WTC11 (cell line): Measurements from ENCODE around the gene LRP10. TPM values are rescaled to one million over a fixed set of nuclear protein-coding genes. Genes with fewer than 3 reads are reported as not detected.

Experiments
- ATAC-seq: fragments of 200-7000 bp; cut with Tn5 transposase; 2 replicates; pipeline ENCODE4 v1.10.0; 2021; ENCODE audit warnings: mild to moderate bottlenecking, moderate library complexity
- CTCF ChIA-PET: fragments of 300-600 bp; sonication (Branson Sonifier 250); formaldehyde crosslinking; loops from one replicate; lab custom pipeline; 2021; ENCODE audit warnings: antibody characterized with exemption; lab: Charles Lee
- POLR2A ChIA-PET: fragments of 350-600 bp; sonication (Branson Sonifier 250); formaldehyde crosslinking; loops from one replicate; lab custom pipeline; 2021; ENCODE audit warnings: antibody characterized with exemption; lab: Charles Lee
- DNase-seq: peaks from one replicate; pipeline ENCODE4 v3.0.0; 2021; ENCODE audit warnings: low spot score
- H3K27ac Mint-ChIP-seq: 2 replicates; pipeline ENCODE4 v1.8.0; 2021; ENCODE audit warnings: mixed read lengths
- H3K27me3 Mint-ChIP-seq: 2 replicates; pipeline ENCODE4 v1.8.0; 2021; ENCODE audit warnings: low read depth, mild to moderate bottlenecking, moderate library complexity, mixed read lengths
- H3K36me3 Mint-ChIP-seq: 2 replicates; pipeline ENCODE4 v1.8.0; 2021; ENCODE audit warnings: mixed read lengths
- H3K4me1 Mint-ChIP-seq: 2 replicates; pipeline ENCODE4 v1.8.0; 2022; ENCODE audit warnings: mixed read lengths
- H3K4me3 Mint-ChIP-seq: 2 replicates; pipeline ENCODE4 v1.8.0; 2021; ENCODE audit warnings: mild to moderate bottlenecking, moderate library complexity, mixed read lengths
- H3K9me3 Mint-ChIP-seq: 2 replicates; pipeline ENCODE4 v1.8.0; 2021; ENCODE audit warnings: mixed read lengths
- AR ChIP-seq: fragments of 250-450 bp; sonication (Bioruptor Pico); IDR thresholded peaks from 2 replicates; pipeline ENCODE4 v1.9.0; 2021; ENCODE audit warnings: mild to moderate bottlenecking
- ATF1 ChIP-seq: sonication (generic); formaldehyde crosslinking; IDR thresholded peaks from 2 replicates; pipeline ENCODE4 v1.8.1; 2023; ENCODE audit warnings: mild to moderate bottlenecking, moderate library complexity, missing genetic modification reagents
- CBFB ChIP-seq: sonication (generic); formaldehyde crosslinking; IDR thresholded peaks from 2 replicates; pipeline ENCODE4 v1.8.1; 2022; ENCODE audit warnings: mild to moderate bottlenecking, low read depth, missing genetic modification reagents
- CDX4 ChIP-seq: fragments of 250-450 bp; sonication (Bioruptor Pico); IDR thresholded peaks from 2 replicates; pipeline ENCODE4 v1.9.0; 2021; ENCODE audit warnings: moderate library complexity, mild to moderate bottlenecking, inconsistent platforms, borderline replicate concordance
- CREB1 ChIP-seq: sonication (generic); formaldehyde crosslinking; IDR thresholded peaks from 2 replicates; pipeline ENCODE4 v1.8.0; 2023; ENCODE audit warnings: mild to moderate bottlenecking, missing genetic modification reagents
- FOXP1 ChIP-seq: sonication (generic); formaldehyde crosslinking; IDR thresholded peaks from 2 replicates; pipeline ENCODE4 v1.8.0; 2022; ENCODE audit warnings: missing genetic modification reagents, mild to moderate bottlenecking, moderate library complexity, borderline replicate concordance
- FOXP4 ChIP-seq: sonication (generic); formaldehyde crosslinking; IDR thresholded peaks from 2 replicates; pipeline ENCODE4 v1.8.0; 2022; ENCODE audit warnings: mild to moderate bottlenecking, missing genetic modification reagents
- JUN ChIP-seq: sonication (generic); formaldehyde crosslinking; IDR thresholded peaks from 2 replicates; pipeline ENCODE4 v1.8.0; 2023; ENCODE audit warnings: mild to moderate bottlenecking, missing genetic modification reagents
- NFYB ChIP-seq: sonication (generic); formaldehyde crosslinking; conservative IDR thresholded peaks from 2 replicates; pipeline ENCODE4 v1.8.0; 2022; ENCODE audit warnings: low read depth, missing genetic modification reagents
- NR1H2 ChIP-seq: sonication (generic); formaldehyde crosslinking; IDR thresholded peaks from 2 replicates; pipeline ENCODE4 v1.9.0; 2021; ENCODE audit warnings: mild to moderate bottlenecking, moderate library complexity, missing genetic modification reagents
- SOX15 ChIP-seq: fragments of 250-450 bp; sonication (Bioruptor Pico); IDR thresholded peaks from 2 replicates; pipeline ENCODE4 v1.9.0; 2021; ENCODE audit warnings: mild to moderate bottlenecking
- STAT6 ChIP-seq: sonication (generic); formaldehyde crosslinking; conservative IDR thresholded peaks from 2 replicates; pipeline ENCODE4 v1.8.1; 2023; ENCODE audit warnings: mild to moderate bottlenecking, low read depth, missing genetic modification reagents, moderate library complexity
- USF2 ChIP-seq: sonication (generic); formaldehyde crosslinking; IDR thresholded peaks from 2 replicates; pipeline ENCODE4 v1.8.1; 2023; ENCODE audit warnings: mild to moderate bottlenecking, missing genetic modification reagents, moderate library complexity
- ZNF121 ChIP-seq: sonication (generic); formaldehyde crosslinking; IDR thresholded peaks from 2 replicates; pipeline ENCODE4 v1.8.0; 2023; ENCODE audit warnings: missing genetic modification reagents
- ZNF317 ChIP-seq: sonication (generic); formaldehyde crosslinking; IDR thresholded peaks from 2 replicates; pipeline ENCODE4 v1.8.1; 2023; ENCODE audit warnings: low read depth, mild to moderate bottlenecking, moderate library complexity, missing genetic modification reagents, borderline replicate concordance
- ZNF416 ChIP-seq: fragments of 250-450 bp; sonication (Bioruptor Pico); IDR thresholded peaks from 2 replicates; pipeline ENCODE4 v1.9.0; 2021; ENCODE audit warnings: mild to moderate bottlenecking, inconsistent platforms
- ZNF671 ChIP-seq: fragments of 250-450 bp; sonication (Bioruptor Pico); IDR thresholded peaks from 2 replicates; pipeline ENCODE4 v1.8.0; 2021; ENCODE audit warnings: mild to moderate bottlenecking
- ZSCAN18 ChIP-seq: fragments of 250-450 bp; sonication (Bioruptor Pico); IDR thresholded peaks from 2 replicates; pipeline ENCODE4 v2.1.2; 2022; ENCODE audit warnings: mild to moderate bottlenecking, moderate library complexity
- total RNA-seq: library from RNA; stranded (reverse); gene quantifications from 3 replicates; pipeline ENCODE4 v1.2.3, GENCODE V29; 2021

The LRP10 gene
- total RNA-seq, 1 experiment from 2014 or later: 24.0 TPM

- POLR2A ChIA-PET: interaction anchor here (0.6 to 2.0 kb wide), 5 partner anchors 9 to 65 kb away, joined by 3 to 13 read pairs (median 4); partner anchors contain the start of gene MMP14
- CTCF ChIA-PET: interaction anchor here (0.6 to 3.6 kb wide), 11 partner anchors 12 to 329 kb away, joined by 3 to 24 read pairs (median 6); partner anchors contain the start of genes LRP10 and MMP14
- no peaks in the 10 kb centered on the region for H3K36me3 Mint-ChIP-seq
- DNase-seq (peak; percentile 61), ATAC-seq (peak; percentile 53)
- peak overlapping the region; percentile 88 for H3K4me3 Mint-ChIP-seq
- no peak for TF ChIP-seq ZNF317 (CRISPR knock-in tag)
- no peak for TF ChIP-seq FOXP4 (CRISPR knock-in tag)
- TF ChIP-seq USF2 (CRISPR knock-in tag): no peak
- TF ChIP-seq SOX15 (CRISPR knock-in tag): no peak
- no peak for TF ChIP-seq NR1H2
- TF ChIP-seq FOXP1: no peak
- TF ChIP-seq JUN (CRISPR knock-in tag): no peak
- no peak for TF ChIP-seq CREB1 (CRISPR knock-in tag)
- no peak for TF ChIP-seq ZNF416 (CRISPR knock-in tag)
- TF ChIP-seq ZSCAN18 (CRISPR knock-in tag): no peak
- TF ChIP-seq STAT6 (CRISPR knock-in tag): no peak
- no peak for TF ChIP-seq AR
- no peak for TF ChIP-seq CBFB
- TF ChIP-seq ZNF121 (CRISPR knock-in tag): no peak
- no peak for TF ChIP-seq CDX4 (CRISPR knock-in tag)
- no peak for TF ChIP-seq ZNF671 (CRISPR knock-in tag)
- TF ChIP-seq ATF1 (CRISPR knock-in tag): no peak
- no peak for TF ChIP-seq NFYB (CRISPR knock-in tag)
- peak overlapping the region; percentile 97 for H3K27ac Mint-ChIP-seq
- H3K27me3 Mint-ChIP-seq: peaks cover 32% of the 10 kb centered on the region
- H3K9me3 Mint-ChIP-seq: no peaks in the 10 kb centered on the region
- peaks cover 34% of the 10 kb centered on the region for H3K4me1 Mint-ChIP-seq
Measured at GRCh38 chr14:22887260-22887989, 15.9 kb downstream of the LRP10 start.
